ENCODE results near the gene VAT1L.

VAT1L gene

GRCh38 chr16:77838597-77839255 lies 50.4 kb downstream of the VAT1L start:
- TF ChIP-seq EGR1 (IDR thresholded peaks at IDR 0.05) (no peak), TAF1 (IDR thresholded peaks at IDR 0.05; ENCODE audit: low read depth) (no peak), TCF12 (IDR thresholded peaks at IDR 0.05; ENCODE audit: low read depth) (no peak), MAX (IDR thresholded peaks at IDR 0.05) (no peak), CEBPB (IDR thresholded peaks at IDR 0.05) (no peak), TEAD4 (IDR thresholded peaks at IDR 0.05) (no peak), REST (IDR thresholded peaks at IDR 0.05; ENCODE audit: low read depth) (no peak), YY1 (IDR thresholded peaks at IDR 0.05; ENCODE audit: low read depth) (no peak), USF1 (IDR thresholded peaks at IDR 0.05) (no peak), FOXM1 (IDR thresholded peaks at IDR 0.05; ENCODE audit: borderline replicate concordance, low read depth) (no peak), EP300 (IDR thresholded peaks at IDR 0.05; ENCODE audit: borderline replicate concordance) (no peak), NFIC (IDR thresholded peaks at IDR 0.05) (no peak), CREB1 (IDR thresholded peaks at IDR 0.05; ENCODE audit: low read depth) (no peak), ZBTB7A (IDR thresholded peaks at IDR 0.05; ENCODE audit: low read depth) (no peak), RAD21 (IDR thresholded peaks at IDR 0.05; ENCODE audit: low read depth) (no peak)

- TF ChIP-seq REST (IDR thresholded peaks at IDR 0.05; ENCODE audit: low read depth) = no peak
- TF ChIP-seq MAX (IDR thresholded peaks at IDR 0.05) = no peak
- TF ChIP-seq EP300 (IDR thresholded peaks at IDR 0.05; ENCODE audit: borderline replicate concordance) = no peak
Observed at GRCh38 chr16:77840093-77840492, 51.7 kb downstream of the VAT1L start.

GRCh38 chr16:77840673-77841501 lies 52.5 kb downstream of the VAT1L start:
- TF ChIP-seq TCF12 (IDR thresholded peaks at IDR 0.05; ENCODE audit: low read depth) (no peak), EGR1 (IDR thresholded peaks at IDR 0.05) (no peak), TEAD4 (IDR thresholded peaks at IDR 0.05) (no peak), REST (IDR thresholded peaks at IDR 0.05; ENCODE audit: low read depth) (no peak), MAX (IDR thresholded peaks at IDR 0.05) (no peak), YY1 (IDR thresholded peaks at IDR 0.05; ENCODE audit: low read depth) (no peak), FOXM1 (IDR thresholded peaks at IDR 0.05; ENCODE audit: borderline replicate concordance, low read depth) (no peak), CEBPB (IDR thresholded peaks at IDR 0.05) (no peak), CREB1 (IDR thresholded peaks at IDR 0.05; ENCODE audit: low read depth) (no peak), TAF1 (IDR thresholded peaks at IDR 0.05; ENCODE audit: low read depth) (no peak), NFIC (IDR thresholded peaks at IDR 0.05) (no peak), ZBTB7A (IDR thresholded peaks at IDR 0.05; ENCODE audit: low read depth) (no peak), EP300 (IDR thresholded peaks at IDR 0.05; ENCODE audit: borderline replicate concordance) (no peak)

- TF ChIP-seq ZBTB7A (IDR thresholded peaks at IDR 0.05; ENCODE audit: low read depth) (no peak), CEBPB (IDR thresholded peaks at IDR 0.05) (no peak), TCF12 (IDR thresholded peaks at IDR 0.05; ENCODE audit: low read depth) (no peak), TEAD4 (IDR thresholded peaks at IDR 0.05) (no peak), CREB1 (IDR thresholded peaks at IDR 0.05; ENCODE audit: low read depth) (no peak), YY1 (IDR thresholded peaks at IDR 0.05; ENCODE audit: low read depth) (no peak)
Observed at GRCh38 chr16:77841502-77841763, 53.1 kb downstream of the VAT1L start.
